NCI-H526 treated with DMSO at 0.1 percent for 48 hours (cell line): ENCODE data around the gene OPTC.
"Not testable (repeated sequence)": the region's sequence is repeated elsewhere in the genome, so short reads cannot be mapped to it uniquely, and the experiment has no call there.

ENCODE experiments used
- DNase-seq: peaks from one replicate; lab custom pipeline; 2025; lab: John Stamatoyannopoulos, UW

OPTC gene, protein sequence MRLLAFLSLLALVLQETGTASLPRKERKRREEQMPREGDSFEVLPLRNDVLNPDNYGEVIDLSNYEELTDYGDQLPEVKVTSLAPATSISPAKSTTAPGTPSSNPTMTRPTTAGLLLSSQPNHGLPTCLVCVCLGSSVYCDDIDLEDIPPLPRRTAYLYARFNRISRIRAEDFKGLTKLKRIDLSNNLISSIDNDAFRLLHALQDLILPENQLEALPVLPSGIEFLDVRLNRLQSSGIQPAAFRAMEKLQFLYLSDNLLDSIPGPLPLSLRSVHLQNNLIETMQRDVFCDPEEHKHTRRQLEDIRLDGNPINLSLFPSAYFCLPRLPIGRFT

DNA sequence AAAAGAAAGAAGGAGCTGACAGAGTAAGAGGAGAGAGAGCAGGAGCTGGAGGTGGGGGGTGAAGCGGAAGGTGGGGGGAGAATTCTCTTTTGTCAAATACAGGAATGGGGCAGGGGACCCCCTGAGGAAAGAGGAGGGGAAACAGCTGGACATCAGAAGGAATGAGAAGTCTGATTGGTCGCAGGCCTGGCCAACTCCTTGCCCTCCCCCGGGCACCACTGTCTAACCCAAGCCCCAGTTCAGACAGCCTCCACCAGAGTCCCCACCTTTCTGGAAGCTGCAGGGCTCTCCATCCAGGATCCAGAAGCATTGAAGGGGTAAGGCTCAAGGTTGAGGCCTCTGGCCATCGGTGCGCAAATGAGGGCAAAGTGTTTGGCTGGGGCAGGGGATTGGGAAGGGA, at the start of gene OPTC:
Gene OPTC (plus strand): TSS at position 253 of the 400 bp plus-strand sequence. CDS start 1,853 bp downstream, outside the sequence.
- DNase-seq = no peak

- DNase-seq = no peak
These were observed 49.8 kb upstream of the OPTC start for GRCh38 chr1:203444171-203444576.

DNA sequence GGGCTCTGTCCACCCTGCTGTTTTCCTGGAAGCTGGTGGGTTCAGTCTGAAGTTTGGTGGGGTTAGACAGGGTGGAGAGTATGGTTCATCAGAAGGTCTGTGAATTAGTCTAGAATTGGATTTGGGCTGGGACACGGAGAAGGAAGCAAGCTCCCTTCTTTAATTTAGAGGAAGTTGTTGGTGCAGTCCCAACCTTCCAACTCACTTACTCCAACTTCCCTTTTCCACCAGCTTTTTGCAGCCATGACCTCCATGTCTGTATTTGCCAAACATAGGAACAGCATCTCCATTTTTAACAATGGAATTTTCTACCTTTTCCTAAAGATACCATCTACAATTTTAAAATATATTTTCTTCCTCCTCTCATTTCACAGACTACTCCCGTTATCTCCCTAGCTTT, 46.8 kb upstream of the OPTC start:
- DNase-seq = no peak

DNA sequence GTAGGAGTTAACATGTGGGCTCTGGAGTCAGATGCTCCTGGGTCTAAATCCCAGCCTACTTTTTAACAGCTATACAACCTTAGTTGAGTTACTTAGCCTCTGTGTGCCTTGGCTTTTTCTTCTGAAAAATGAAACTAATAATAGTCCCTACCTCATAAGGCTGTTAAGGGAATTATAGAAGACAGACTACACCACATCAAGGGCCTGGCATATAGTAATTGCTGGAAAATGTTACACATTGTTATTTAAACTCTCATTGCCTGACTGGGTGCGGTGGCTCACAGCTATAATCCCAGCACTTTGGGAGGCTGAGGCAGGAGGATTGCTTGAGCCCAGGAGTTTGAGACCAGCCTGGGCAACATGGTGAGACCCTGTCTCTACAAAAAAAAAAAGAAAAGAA, 46.4 kb upstream of the OPTC start:
- not testable (repeated sequence) for DNase-seq

- no peak for DNase-seq
These were observed 45.4 kb upstream of the OPTC start for GRCh38 chr1:203448521-203449061.

GRCh38 chr1:203450001-203450400, 44.0 kb upstream of the OPTC start:
- no peak for DNase-seq

- DNase-seq = no peak
These were observed 43.3 kb upstream of the OPTC start for GRCh38 chr1:203450479-203451149.

GRCh38 chr1:203451836-203452784, 41.8 kb upstream of the OPTC start:
- no peak for DNase-seq

DNA sequence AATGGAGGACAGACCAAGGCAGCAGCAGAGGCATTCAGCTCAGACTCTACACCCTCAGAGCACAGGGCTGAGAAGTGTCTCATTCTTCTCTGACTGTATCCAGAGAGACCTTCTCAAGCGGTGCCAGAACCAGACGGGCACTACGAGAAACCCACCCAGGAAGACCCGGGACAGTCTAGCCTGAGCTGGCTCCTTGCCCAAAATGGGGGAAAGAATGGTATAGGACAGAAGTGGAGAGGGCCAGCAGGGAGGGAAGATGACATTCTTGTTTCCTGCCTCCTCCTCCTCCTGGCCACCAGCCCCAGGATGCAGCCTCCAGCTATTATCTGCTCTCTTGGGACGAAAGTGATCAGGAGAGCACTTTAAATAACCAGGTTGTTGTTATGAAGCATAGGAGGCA, 40.9 kb upstream of the OPTC start:
- no peak for DNase-seq

GRCh38 chr1:203453616-203454015, 40.3 kb upstream of the OPTC start:
- no peak for DNase-seq

DNA sequence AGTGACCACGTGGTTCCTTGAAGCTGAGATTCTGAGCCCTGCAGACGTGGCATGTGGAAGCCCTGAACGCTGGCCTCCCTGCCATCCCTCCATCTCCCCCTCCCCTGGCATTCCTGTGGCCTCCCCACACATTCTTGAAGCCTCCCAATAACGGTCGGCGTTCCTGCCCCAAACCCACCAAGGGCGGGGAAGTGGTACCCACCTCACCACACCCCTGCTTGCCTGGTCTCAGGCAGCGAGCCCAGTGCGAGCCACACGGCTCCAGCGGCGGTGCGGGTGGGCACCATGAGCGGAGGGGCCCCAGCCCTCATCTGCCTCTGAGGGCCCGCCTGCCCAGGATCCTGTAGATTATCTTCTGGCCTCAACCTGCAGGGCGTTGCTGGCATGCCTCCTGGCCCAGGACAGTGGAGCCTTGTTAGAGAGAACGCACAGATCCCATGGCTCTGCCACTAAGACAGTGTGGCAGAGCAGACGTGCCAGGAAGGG, 38.9 kb upstream of the OPTC start:
- DNase-seq = no peak

GRCh38 chr1:203455706-203456105, 38.2 kb upstream of the OPTC start:
- DNase-seq = no peak

GRCh38 chr1:203456577-203456976, 37.4 kb upstream of the OPTC start:
- DNase-seq = no peak

GRCh38 chr1:203458078-203458477, 35.9 kb upstream of the OPTC start:
- DNase-seq = no peak

DNA sequence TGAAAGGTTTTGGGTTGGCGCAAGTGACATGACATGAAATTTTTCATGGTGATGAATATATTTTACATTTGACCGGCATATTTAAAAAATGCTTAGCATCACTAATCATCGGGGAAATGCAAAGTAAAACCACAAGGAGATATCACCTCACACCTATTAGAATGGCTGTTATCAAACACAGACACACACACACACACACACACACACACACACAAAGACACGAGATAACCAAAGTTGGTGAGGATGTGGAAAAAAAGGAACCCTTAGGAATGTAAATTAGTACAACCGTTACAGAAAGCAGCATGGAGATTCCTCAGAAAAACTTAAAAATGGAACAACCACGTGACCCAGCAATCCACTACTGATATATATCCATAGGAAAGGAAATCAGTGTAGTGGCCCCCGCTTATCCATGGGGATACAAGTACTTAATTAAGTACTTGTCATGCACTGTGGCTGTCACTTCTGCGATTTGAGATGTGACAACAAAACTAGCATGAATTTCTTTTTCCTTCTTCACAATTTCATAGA, 34.2 kb upstream of the OPTC start:
- DNase-seq = no peak

GRCh38 chr1:203461717-203462116, 32.2 kb upstream of the OPTC start:
- no peak for DNase-seq

DNA sequence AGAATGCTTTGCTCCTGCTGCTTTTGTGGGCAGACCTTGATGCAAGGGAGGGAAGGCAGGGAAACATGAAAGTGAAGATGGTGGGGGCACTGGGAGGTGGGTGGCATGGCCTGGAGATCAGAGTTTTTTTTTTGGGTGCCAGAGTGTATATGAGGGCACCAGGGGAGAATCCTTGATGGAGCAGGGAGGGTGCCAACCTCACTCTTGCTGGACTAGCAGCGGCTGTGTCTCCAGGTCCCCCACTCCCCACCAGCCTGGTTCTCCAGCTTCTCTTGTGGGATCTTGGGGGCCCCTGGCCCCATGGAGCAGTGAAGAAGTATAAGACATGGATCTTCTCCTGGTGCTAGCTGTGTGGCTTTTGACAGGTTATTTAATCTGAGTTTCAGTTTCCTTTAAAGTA, 31.8 kb upstream of the OPTC start:
- no peak for DNase-seq

DNA sequence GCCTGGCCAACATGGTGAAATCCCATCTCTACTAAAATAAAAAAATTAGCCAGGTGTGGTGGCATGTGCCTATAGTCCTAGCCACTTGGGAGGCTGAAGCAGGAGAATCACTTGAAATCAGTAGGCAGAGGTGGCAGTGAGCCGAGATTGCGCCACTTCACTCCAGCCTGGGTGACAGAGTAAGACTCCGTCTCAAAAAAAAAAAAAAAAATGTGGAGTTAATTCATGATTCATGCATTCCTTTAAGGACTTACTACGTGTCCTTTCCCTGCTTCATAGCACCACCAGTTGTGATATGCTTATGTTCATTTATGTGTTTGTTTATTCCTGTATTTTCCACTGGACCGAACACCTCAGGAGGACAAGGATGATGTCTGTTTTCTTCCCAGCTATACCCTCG, 31.1 kb upstream of the OPTC start:
- no peak for DNase-seq

DNA sequence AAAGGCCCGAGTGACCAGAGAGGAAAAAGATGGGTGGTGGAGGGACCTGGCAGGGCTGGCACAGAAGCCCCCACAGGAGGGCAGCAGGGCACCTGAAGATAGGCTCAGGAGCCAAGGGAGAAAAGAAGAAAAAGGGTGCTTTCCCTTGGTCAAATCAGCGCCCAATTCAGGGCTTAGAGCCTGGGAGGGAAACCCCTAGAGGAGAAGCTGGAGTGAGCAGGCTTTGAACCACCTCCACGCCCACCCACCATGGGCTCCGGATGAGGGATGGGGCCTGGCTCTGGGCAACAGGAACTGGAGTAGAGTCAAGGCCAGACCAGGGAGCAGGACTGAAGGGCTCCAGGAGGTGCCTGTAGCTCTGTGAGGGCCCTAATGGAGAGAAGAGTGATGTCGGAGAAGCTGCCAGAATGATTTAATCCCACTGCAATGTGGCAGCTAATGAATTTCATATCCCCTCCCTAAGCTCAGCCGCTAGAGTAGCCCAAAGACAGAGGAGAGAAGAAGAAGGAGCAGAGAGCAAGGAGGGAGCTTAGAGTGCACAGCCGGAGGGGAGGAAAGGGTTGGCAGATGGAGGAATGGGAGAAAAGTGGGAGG, 30.4 kb upstream of the OPTC start:
- DNase-seq = no peak

DNA sequence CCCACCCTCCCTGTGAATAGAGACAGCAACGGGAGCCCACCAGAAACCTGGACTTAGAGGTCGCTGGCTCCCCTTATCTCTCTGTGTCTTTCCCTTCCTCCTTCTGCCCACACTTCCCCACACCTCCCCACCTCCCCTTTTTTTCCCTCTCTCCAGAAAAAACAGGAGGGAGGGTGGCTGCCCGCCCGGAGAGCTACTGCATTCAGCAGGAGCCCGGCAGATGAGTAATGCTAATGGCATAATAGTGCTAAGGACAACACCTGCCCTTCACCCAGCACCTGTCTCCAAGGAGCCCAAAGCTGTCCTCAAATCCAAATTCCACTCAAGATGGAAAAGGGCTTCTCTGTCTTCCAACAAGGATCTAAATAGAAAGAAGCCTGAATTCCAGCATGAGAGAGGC, 29.7 kb upstream of the OPTC start:
- no peak for DNase-seq

- DNase-seq = no peak
These were observed 29.2 kb upstream of the OPTC start for GRCh38 chr1:203464743-203465142.
